GM23338 (cell line): ENCODE results near the gene LGI1.

ENCODE experiments used
- CREB1 ChIP-seq: fragments of 250-450 bp; sonication (Bioruptor Pico); IDR thresholded peaks from 2 replicates; pipeline ENCODE4 v1.5.0; 2020; ENCODE audit warnings: low read depth, mild to moderate bottlenecking, moderate library complexity
- EZH2 ChIP-seq: fragments of 200-600 bp; sonication (generic); IDR thresholded peaks from one replicate; pipeline ENCODE4 v1.8.0; 2017; ENCODE audit warnings: antibody characterized with exemption, mild to moderate bottlenecking, low read depth; ENCODE audit not compliant: unreplicated experiment
- EZH2phosphoT487 ChIP-seq: fragments of 200-600 bp; sonication (generic); IDR thresholded peaks from one replicate; pipeline ENCODE4 v1.8.1; 2018; ENCODE audit warnings: antibody characterized with exemption; ENCODE audit not compliant: unreplicated experiment
- JUNB ChIP-seq: IDR thresholded peaks from one replicate; pipeline ENCODE4 v1.6.1; 2016; ENCODE audit warnings: antibody characterized with exemption; ENCODE audit not compliant: unreplicated experiment
- NANOG ChIP-seq: IDR thresholded peaks from 2 replicates; pipeline ENCODE4 v1.6.1; 2016; ENCODE audit warnings: antibody characterized with exemption, borderline replicate concordance
- POLR2AphosphoS5 ChIP-seq: IDR thresholded peaks from 2 replicates; pipeline ENCODE4 v1.6.1; 2016; ENCODE audit warnings: antibody characterized with exemption, low read depth
- STAT1 ChIP-seq: IDR thresholded peaks from one replicate; pipeline ENCODE4 v1.6.1; 2016; ENCODE audit warnings: antibody characterized with exemption; ENCODE audit not compliant: unreplicated experiment
- ZNF114 ChIP-seq: fragments of 250-450 bp; sonication (Bioruptor Pico); IDR thresholded peaks from 2 replicates; pipeline ENCODE4 v1.5.0; 2020; ENCODE audit warnings: mild to moderate bottlenecking, moderate library complexity
- ZNF331 ChIP-seq: fragments of 250-450 bp; sonication (Bioruptor Pico); IDR thresholded peaks from 2 replicates; pipeline ENCODE4 v1.5.0; 2020; ENCODE audit warnings: low read depth, mild to moderate bottlenecking, moderate library complexity
- TF ChIP-seq, protein P1 (sequence below): IDR thresholded peaks from one replicate; pipeline ENCODE4 v1.6.1; 2018; ENCODE audit warnings: antibody characterized with exemption; ENCODE audit not compliant: unreplicated experiment
- TF ChIP-seq, protein P2 (sequence below), 2 experiments: fragments of 200-600 bp in 1 of 2; sonication (generic) in 1 of 2; conservative IDR thresholded peaks; 2 replicates each; pipeline versions ENCODE4 v1.5.1 to v1.6.1; 2016 to 2017; ENCODE audit warnings: antibody characterized with exemption in 2 of 2, low read depth in 2 of 2, mild to moderate bottlenecking in 2 of 2, moderate library complexity in 1 of 2
- TF ChIP-seq, protein P3 (sequence below): fragments of 250-450 bp; sonication (Bioruptor Pico); IDR thresholded peaks from 2 replicates; pipeline ENCODE4 v1.5.0; 2020; ENCODE audit warnings: mild to moderate bottlenecking, moderate library complexity
- TF ChIP-seq, protein P4 (sequence below): IDR thresholded peaks from 2 replicates; pipeline ENCODE4 v1.6.1; 2016; ENCODE audit warnings: antibody characterized with exemption

DNA sequence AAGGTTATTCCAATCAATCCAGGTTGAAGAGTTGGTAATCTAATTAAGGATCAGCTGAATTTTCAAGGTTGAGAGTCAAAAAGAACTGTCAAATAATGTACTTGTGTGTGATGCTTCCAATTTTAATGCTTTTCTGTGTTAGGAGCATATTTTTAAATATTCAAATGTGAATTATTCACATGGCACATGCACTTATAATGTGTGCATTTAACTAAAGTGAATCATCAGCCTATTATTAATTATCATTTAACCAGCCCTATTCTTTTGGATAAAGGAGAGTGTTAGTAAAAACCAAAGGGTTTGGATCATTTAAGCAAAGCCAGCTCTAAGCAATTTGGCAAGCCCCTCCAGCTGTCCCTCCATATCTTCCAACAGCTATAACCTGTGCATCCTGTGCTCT is 11.2 kb downstream of the LGI1 start:
- TF ChIP-seq, protein P1, sequence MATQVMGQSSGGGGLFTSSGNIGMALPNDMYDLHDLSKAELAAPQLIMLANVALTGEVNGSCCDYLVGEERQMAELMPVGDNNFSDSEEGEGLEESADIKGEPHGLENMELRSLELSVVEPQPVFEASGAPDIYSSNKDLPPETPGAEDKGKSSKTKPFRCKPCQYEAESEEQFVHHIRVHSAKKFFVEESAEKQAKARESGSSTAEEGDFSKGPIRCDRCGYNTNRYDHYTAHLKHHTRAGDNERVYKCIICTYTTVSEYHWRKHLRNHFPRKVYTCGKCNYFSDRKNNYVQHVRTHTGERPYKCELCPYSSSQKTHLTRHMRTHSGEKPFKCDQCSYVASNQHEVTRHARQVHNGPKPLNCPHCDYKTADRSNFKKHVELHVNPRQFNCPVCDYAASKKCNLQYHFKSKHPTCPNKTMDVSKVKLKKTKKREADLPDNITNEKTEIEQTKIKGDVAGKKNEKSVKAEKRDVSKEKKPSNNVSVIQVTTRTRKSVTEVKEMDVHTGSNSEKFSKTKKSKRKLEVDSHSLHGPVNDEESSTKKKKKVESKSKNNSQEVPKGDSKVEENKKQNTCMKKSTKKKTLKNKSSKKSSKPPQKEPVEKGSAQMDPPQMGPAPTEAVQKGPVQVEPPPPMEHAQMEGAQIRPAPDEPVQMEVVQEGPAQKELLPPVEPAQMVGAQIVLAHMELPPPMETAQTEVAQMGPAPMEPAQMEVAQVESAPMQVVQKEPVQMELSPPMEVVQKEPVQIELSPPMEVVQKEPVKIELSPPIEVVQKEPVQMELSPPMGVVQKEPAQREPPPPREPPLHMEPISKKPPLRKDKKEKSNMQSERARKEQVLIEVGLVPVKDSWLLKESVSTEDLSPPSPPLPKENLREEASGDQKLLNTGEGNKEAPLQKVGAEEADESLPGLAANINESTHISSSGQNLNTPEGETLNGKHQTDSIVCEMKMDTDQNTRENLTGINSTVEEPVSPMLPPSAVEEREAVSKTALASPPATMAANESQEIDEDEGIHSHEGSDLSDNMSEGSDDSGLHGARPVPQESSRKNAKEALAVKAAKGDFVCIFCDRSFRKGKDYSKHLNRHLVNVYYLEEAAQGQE, result no peak
- TF ChIP-seq, protein P2, sequence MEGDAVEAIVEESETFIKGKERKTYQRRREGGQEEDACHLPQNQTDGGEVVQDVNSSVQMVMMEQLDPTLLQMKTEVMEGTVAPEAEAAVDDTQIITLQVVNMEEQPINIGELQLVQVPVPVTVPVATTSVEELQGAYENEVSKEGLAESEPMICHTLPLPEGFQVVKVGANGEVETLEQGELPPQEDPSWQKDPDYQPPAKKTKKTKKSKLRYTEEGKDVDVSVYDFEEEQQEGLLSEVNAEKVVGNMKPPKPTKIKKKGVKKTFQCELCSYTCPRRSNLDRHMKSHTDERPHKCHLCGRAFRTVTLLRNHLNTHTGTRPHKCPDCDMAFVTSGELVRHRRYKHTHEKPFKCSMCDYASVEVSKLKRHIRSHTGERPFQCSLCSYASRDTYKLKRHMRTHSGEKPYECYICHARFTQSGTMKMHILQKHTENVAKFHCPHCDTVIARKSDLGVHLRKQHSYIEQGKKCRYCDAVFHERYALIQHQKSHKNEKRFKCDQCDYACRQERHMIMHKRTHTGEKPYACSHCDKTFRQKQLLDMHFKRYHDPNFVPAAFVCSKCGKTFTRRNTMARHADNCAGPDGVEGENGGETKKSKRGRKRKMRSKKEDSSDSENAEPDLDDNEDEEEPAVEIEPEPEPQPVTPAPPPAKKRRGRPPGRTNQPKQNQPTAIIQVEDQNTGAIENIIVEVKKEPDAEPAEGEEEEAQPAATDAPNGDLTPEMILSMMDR (conservative IDR thresholded peaks at IDR 0.05; ENCODE audit: low read depth in 2 of 2), result no peak
- TF ChIP-seq EZH2phosphoT487 (no peak), EZH2 (no peak), POLR2AphosphoS5 (no peak), CREB1 (CRISPR knock-in tag) (no peak), NANOG (no peak), JUNB (no peak), STAT1 (no peak), ZNF331 (no peak), ZNF114 (CRISPR knock-in tag) (no peak)
- TF ChIP-seq, protein P3, sequence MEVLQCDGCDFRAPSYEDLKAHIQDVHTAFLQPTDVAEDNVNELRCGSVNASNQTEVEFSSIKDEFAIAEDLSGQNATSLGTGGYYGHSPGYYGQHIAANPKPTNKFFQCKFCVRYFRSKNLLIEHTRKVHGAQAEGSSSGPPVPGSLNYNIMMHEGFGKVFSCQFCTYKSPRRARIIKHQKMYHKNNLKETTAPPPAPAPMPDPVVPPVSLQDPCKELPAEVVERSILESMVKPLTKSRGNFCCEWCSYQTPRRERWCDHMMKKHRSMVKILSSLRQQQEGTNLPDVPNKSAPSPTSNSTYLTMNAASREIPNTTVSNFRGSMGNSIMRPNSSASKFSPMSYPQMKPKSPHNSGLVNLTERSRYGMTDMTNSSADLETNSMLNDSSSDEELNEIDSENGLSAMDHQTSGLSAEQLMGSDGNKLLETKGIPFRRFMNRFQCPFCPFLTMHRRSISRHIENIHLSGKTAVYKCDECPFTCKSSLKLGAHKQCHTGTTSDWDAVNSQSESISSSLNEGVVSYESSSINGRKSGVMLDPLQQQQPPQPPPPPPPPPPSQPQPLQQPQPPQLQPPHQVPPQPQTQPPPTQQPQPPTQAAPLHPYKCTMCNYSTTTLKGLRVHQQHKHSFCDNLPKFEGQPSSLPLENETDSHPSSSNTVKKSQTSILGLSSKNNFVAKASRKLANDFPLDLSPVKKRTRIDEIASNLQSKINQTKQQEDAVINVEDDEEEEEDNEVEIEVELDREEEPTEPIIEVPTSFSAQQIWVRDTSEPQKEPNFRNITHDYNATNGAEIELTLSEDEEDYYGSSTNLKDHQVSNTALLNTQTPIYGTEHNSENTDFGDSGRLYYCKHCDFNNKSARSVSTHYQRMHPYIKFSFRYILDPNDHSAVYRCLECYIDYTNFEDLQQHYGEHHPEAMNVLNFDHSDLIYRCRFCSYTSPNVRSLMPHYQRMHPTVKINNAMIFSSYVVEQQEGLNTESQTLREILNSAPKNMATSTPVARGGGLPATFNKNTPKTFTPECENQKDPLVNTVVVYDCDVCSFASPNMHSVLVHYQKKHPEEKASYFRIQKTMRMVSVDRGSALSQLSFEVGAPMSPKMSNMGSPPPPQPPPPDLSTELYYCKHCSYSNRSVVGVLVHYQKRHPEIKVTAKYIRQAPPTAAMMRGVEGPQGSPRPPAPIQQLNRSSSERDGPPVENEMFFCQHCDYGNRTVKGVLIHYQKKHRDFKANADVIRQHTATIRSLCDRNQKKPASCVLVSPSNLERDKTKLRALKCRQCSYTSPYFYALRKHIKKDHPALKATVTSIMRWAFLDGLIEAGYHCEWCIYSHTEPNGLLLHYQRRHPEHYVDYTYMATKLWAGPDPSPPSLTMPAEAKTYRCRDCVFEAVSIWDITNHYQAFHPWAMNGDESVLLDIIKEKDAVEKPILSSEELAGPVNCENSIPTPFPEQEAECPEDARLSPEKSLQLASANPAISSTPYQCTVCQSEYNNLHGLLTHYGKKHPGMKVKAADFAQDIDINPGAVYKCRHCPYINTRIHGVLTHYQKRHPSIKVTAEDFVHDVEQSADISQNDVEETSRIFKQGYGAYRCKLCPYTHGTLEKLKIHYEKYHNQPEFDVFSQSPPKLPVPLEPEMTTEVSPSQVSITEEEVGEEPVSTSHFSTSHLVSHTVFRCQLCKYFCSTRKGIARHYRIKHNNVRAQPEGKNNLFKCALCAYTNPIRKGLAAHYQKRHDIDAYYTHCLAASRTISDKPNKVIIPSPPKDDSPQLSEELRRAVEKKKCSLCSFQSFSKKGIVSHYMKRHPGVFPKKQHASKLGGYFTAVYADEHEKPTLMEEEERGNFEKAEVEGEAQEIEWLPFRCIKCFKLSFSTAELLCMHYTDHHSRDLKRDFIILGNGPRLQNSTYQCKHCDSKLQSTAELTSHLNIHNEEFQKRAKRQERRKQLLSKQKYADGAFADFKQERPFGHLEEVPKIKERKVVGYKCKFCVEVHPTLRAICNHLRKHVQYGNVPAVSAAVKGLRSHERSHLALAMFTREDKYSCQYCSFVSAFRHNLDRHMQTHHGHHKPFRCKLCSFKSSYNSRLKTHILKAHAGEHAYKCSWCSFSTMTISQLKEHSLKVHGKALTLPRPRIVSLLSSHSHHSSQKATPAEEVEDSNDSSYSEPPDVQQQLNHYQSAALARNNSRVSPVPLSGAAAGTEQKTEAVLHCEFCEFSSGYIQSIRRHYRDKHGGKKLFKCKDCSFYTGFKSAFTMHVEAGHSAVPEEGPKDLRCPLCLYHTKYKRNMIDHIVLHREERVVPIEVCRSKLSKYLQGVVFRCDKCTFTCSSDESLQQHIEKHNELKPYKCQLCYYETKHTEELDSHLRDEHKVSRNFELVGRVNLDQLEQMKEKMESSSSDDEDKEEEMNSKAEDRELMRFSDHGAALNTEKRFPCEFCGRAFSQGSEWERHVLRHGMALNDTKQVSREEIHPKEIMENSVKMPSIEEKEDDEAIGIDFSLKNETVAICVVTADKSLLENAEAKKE (CRISPR knock-in tag), result no peak
- TF ChIP-seq, protein P4, sequence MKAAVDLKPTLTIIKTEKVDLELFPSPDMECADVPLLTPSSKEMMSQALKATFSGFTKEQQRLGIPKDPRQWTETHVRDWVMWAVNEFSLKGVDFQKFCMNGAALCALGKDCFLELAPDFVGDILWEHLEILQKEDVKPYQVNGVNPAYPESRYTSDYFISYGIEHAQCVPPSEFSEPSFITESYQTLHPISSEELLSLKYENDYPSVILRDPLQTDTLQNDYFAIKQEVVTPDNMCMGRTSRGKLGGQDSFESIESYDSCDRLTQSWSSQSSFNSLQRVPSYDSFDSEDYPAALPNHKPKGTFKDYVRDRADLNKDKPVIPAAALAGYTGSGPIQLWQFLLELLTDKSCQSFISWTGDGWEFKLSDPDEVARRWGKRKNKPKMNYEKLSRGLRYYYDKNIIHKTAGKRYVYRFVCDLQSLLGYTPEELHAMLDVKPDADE, result no peak
